WERI-Rb-1 (cell line): ENCODE measurements around the gene PAAF1.

Experiments used
- DNase-seq: peaks from one replicate; pipeline ENCODE4 v3.0.0-alpha.2; 2020
- H3K27ac ChIP-seq: fragments of 250-450 bp; sonication (Bioruptor Pico); 2 replicates; pipeline ENCODE4 v1.5.1; 2020; ENCODE audit warnings: mild to moderate bottlenecking, moderate library complexity
- H3K27me3 ChIP-seq: fragments of 250-450 bp; sonication (Bioruptor Pico); 2 replicates; pipeline ENCODE4 v1.5.1; 2021; ENCODE audit warnings: mild to moderate bottlenecking, low read depth, moderate library complexity; ENCODE audit not compliant: insufficient read depth, severe bottlenecking
- H3K36me3 ChIP-seq: fragments of 250-450 bp; sonication (Bioruptor Pico); 2 replicates; pipeline ENCODE4 v1.5.1; 2020; ENCODE audit warnings: mild to moderate bottlenecking, moderate library complexity
- H3K4me3 ChIP-seq: 2 replicates; pipeline ENCODE4 v1.5.1; 2011; ENCODE audit warnings: low read depth, mild to moderate bottlenecking, control low read depth, low read length
- H3K9me3 ChIP-seq: fragments of 250-450 bp; sonication (Bioruptor Pico); 2 replicates; pipeline ENCODE4 v1.5.1; 2021; ENCODE audit warnings: mild to moderate bottlenecking, moderate library complexity; ENCODE audit not compliant: severe bottlenecking
- TF ChIP-seq, protein P1 (sequence below): IDR thresholded peaks from 2 replicates; pipeline ENCODE4 v1.5.1; 2011; ENCODE audit warnings: low read depth, mild to moderate bottlenecking, control low read depth, inconsistent platforms, low read length

Gene PAAF1

DNA sequence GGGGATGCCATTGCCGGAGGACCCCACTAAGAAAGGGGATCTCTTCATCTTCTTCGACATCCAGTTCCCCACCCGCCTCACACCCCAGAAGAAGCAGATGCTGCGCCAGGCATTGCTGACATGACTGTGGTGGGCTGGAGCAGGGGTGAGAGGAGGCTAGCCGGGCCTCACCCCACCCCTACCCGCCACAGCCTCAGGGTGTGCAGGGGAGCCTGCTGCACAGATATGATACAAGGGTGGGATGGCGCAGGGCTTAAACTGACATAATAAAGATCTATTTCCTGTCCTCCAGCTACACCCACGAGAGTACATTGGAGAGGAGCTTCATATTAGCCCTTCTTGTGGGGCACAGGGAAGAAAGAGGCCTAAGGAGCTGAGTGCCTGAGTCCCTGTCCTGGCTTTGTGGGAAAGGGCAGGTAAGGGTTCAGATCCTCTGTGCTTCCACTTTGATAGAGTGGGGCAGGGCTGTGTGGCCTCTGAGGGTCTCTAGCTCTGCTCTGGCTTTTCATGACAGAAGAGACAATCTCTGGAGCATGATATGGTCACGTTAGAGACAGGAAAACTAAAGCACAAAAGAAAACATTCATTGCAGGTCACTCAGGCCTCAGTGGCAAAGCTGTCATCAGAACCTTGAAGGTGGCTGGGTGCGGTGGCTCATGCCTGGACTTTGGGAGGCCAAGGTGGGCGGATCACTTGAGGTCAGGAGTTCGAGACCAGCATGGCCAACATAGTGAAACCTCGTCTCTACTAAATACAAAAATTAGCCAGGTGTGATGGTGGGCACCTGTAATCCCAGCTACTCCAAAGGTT, 93.4 kb downstream of the PAAF1 start:
- no peaks in the 10 kb centered on the region for H3K27me3 ChIP-seq
- TF ChIP-seq, protein P1, sequence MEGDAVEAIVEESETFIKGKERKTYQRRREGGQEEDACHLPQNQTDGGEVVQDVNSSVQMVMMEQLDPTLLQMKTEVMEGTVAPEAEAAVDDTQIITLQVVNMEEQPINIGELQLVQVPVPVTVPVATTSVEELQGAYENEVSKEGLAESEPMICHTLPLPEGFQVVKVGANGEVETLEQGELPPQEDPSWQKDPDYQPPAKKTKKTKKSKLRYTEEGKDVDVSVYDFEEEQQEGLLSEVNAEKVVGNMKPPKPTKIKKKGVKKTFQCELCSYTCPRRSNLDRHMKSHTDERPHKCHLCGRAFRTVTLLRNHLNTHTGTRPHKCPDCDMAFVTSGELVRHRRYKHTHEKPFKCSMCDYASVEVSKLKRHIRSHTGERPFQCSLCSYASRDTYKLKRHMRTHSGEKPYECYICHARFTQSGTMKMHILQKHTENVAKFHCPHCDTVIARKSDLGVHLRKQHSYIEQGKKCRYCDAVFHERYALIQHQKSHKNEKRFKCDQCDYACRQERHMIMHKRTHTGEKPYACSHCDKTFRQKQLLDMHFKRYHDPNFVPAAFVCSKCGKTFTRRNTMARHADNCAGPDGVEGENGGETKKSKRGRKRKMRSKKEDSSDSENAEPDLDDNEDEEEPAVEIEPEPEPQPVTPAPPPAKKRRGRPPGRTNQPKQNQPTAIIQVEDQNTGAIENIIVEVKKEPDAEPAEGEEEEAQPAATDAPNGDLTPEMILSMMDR = no peak
- peaks cover 17% of the 10 kb centered on the region for H3K36me3 ChIP-seq
- no peak for DNase-seq
- no peak overlapping the region for H3K27ac ChIP-seq
- no peaks in the 10 kb centered on the region for H3K9me3 ChIP-seq
- H3K4me3 ChIP-seq = no peak overlapping the region

DNA sequence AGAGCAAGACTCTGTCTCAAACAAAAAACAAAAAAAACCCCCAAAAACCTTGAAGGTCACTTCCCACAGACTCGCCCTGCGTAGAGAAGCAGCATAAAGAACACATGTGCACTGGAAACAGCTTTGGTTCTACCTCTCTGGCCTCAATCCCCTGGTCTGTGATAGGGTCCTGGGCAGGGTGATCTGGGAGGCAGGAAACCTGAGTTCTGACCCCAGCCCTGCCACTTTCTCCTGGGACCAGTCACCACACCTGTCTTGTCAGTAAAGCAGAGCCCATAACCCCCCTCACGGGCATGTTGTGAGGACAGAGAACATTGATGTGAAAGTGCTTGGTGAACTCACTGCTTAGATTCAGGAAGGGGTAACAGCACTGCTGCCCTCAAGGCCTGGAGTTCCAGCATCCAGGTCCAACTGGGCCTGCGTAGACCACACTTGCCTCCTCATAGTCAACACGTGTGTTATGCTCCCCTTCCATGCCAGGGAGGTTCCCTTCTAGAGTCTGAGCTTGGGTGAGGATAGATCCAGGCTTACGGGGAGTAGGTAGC, 94.4 kb downstream of the PAAF1 start:
- H3K9me3 ChIP-seq = no peaks in the 10 kb centered on the region
- no peak overlapping the region; the same call in 1 of the 2 replicates for H3K27ac ChIP-seq
- no peaks in the 10 kb centered on the region for H3K27me3 ChIP-seq
- peaks cover 28% of the 10 kb centered on the region for H3K36me3 ChIP-seq
- TF ChIP-seq, protein P1 = no peak
- no peak for DNase-seq
- no peak overlapping the region for H3K4me3 ChIP-seq

DNA sequence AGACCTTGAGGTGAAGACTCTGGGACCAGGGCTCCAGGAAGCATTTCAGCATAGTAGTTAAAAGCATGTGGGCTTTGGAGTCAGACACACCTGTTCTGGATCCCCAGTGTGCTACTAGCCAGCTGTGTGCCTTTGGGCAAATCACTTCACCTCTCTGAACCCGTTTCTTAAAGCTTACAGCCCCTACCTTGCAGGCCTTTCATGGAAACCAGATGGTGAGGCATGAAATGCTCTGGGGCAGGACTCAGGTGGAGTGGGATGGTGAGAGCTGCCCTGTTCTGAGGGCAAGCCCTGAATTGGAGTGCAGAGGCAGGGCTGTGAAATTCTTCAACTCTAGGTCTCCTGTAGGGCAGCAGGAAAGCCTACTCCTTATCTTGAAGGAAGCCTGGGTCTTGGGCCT, 95.4 kb downstream of the PAAF1 start:
- H3K36me3 ChIP-seq = peaks cover 37% of the 10 kb centered on the region
- TF ChIP-seq, protein P1 = no peak
- no peaks in the 10 kb centered on the region for H3K9me3 ChIP-seq
- H3K27ac ChIP-seq = no peak overlapping the region
- H3K4me3 ChIP-seq = no peak overlapping the region
- no peaks in the 10 kb centered on the region for H3K27me3 ChIP-seq
- DNase-seq = no peak

DNA sequence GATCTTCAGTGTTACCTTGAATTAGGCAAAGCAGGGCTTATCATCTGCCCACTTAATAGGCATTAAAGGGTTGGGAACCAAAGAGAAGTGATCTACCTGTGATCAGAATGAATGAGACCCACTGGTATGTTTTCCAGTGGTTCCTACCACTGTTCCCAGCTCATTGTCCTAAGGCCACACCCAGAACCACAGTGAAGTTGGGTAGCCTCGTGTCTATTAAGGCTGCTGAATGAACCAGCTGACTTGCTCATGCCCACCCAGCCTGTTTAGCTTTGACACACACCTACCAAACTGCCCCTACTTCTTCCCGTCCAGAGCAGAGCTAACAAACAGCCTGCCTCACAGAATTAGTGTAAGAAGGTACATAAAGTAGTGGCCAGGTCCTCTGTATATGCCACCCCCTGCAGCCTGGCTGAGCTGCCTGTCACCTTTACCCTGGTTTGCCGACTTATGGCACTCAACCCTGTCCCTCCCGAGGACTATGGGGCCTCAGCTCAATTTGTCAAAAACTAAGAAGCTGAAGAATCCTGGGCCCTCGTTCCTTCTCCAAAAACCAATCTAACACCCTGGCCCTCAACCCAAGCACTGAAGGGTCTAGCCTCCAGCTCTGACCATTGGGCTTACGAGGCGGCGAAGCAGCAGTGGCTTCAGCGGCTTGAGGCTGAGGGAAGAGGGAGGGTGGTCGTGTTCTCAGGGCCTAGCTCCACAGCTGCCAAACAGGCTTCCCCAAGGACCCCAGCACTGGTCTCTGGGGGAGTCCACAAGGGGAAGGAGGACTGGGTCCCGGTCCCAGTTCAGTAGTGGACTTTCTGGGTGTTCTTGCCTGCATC, 96.0 kb downstream of the PAAF1 start:
- Histone ChIP-seq H3K27ac (no peak overlapping the region), H3K27me3 (no peaks in the 10 kb centered on the region), H3K9me3 (no peaks in the 10 kb centered on the region), H3K4me3 (no peak overlapping the region), H3K36me3 (peaks cover 43% of the 10 kb centered on the region)
- DNase-seq = no peak
- TF ChIP-seq, protein P1 = no peak

DNA sequence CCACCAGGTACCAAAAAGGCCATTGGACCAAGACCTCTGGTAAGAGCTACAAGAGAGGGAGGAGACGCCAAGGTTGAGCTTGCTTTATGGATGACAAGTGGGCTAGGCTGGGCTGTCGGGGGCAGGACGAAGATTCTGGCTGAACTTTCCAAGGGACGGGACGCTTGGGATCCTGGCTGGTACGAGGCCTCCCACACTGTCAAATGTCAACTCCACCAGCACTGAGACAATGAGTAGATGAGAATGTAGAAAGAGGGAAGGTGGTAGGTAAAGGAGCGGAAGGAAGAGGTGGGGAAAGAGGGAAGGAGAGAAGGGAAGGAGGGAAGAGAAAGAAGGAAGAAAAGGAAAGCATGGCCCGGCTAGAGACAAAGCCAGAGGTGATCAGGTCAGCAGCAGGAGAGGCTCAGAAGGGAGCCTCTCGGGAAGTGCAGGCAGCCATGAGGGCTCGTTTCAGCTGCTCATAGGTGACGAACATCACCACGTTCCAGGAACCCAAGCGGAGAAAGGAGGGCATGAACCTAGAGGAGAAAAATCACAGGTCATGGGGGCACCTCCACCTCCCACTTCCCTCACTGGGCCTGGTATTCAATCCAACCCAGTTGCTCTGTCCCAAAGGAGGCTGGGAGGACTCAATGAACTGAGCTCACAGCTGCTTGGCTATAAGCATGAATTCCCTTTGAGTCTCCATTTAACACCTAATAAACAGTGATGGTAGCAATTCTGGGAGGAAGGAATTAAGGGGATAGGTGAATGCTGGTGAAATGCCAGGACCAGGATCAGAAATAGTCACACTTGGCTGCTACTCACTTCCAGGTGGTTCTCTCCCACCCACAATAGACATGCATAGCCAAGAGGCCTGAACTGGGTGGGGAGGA, 98.0 kb downstream of the PAAF1 start:
- no peaks in the 10 kb centered on the region for H3K27me3 ChIP-seq
- no peak overlapping the region for H3K4me3 ChIP-seq
- H3K9me3 ChIP-seq = no peaks in the 10 kb centered on the region
- H3K27ac ChIP-seq = no peak overlapping the region
- TF ChIP-seq, protein P1 = no peak
- no peak for DNase-seq
- H3K36me3 ChIP-seq = peaks cover 62% of the 10 kb centered on the region
